ENCODE data around the gene CASKIN1.

GRCh38 chr16:2238838-2239675, 42.7 kb upstream of the CASKIN1 start:
- TF ChIP-seq CTCF (IDR thresholded peaks at IDR 0.05) (no peak), POLR2A (IDR thresholded peaks at IDR 0.05) (no peak)
